ENCODE measurements around the gene CFAP251.

The CFAP251 gene

GRCh38 chr12:121953695-121954094 is 35.3 kb downstream of the CFAP251 start:
- Histone ChIP-seq H3K9ac (ENCODE audit: low read length) (no peak overlapping the region), H3K9me3 (ENCODE audit: control insufficient read depth, low read length) (no peaks in the 10 kb centered on the region), H3K4me1 (ENCODE audit: control insufficient read depth, insufficient read depth, low read length) (peaks cover 3% of the 10 kb centered on the region), H3K36me3 (ENCODE audit: control insufficient read depth, insufficient read depth, low read length) (no peaks in the 10 kb centered on the region), H3K4me3 (ENCODE audit: low read length) (no peak overlapping the region), H3K27me3 (ENCODE audit: control insufficient read depth, insufficient read depth, low read length) (no peaks in the 10 kb centered on the region)

GRCh38 chr12:121955258-121956237 is 37.2 kb downstream of the CFAP251 start:
- Histone ChIP-seq H3K27me3 (ENCODE audit: control insufficient read depth, insufficient read depth, low read length) (no peaks in the 10 kb centered on the region), H3K36me3 (ENCODE audit: control insufficient read depth, insufficient read depth, low read length) (no peaks in the 10 kb centered on the region), H3K9ac (ENCODE audit: low read length) (no peak overlapping the region), H3K9me3 (ENCODE audit: control insufficient read depth, low read length) (no peaks in the 10 kb centered on the region), H3K4me1 (ENCODE audit: control insufficient read depth, insufficient read depth, low read length) (peaks cover 3% of the 10 kb centered on the region), H3K4me3 (ENCODE audit: low read length) (no peak overlapping the region)

GRCh38 chr12:121957861-121958515 is 39.6 kb downstream of the CFAP251 start:
- Histone ChIP-seq H3K4me3 (ENCODE audit: low read length) (no peak overlapping the region), H3K4me1 (ENCODE audit: control insufficient read depth, insufficient read depth, low read length) (peaks cover 3% of the 10 kb centered on the region), H3K9ac (ENCODE audit: low read length) (no peak overlapping the region), H3K9me3 (ENCODE audit: control insufficient read depth, low read length) (no peaks in the 10 kb centered on the region), H3K36me3 (ENCODE audit: control insufficient read depth, insufficient read depth, low read length) (no peaks in the 10 kb centered on the region), H3K27me3 (ENCODE audit: control insufficient read depth, insufficient read depth, low read length) (no peaks in the 10 kb centered on the region)

GRCh38 chr12:121958541-121959240 is 40.3 kb downstream of the CFAP251 start:
- H3K4me1 ChIP-seq (ENCODE audit: control insufficient read depth, insufficient read depth, low read length), result peaks cover 3% of the 10 kb centered on the region
- H3K9ac ChIP-seq (ENCODE audit: low read length), result no peak overlapping the region
- H3K4me3 ChIP-seq (ENCODE audit: low read length), result no peak overlapping the region
- no peaks in the 10 kb centered on the region for H3K36me3 ChIP-seq (ENCODE audit: control insufficient read depth, insufficient read depth, low read length)
- no peaks in the 10 kb centered on the region for H3K27me3 ChIP-seq (ENCODE audit: control insufficient read depth, insufficient read depth, low read length)
- no peaks in the 10 kb centered on the region for H3K9me3 ChIP-seq (ENCODE audit: control insufficient read depth, low read length)

- no peaks in the 10 kb centered on the region for H3K27me3 ChIP-seq (ENCODE audit: control insufficient read depth, insufficient read depth, low read length)
- H3K4me1 ChIP-seq (ENCODE audit: control insufficient read depth, insufficient read depth, low read length), result no peaks in the 10 kb centered on the region
- no peak overlapping the region for H3K9ac ChIP-seq (ENCODE audit: low read length)
- no peaks in the 10 kb centered on the region for H3K36me3 ChIP-seq (ENCODE audit: control insufficient read depth, insufficient read depth, low read length)
- no peak overlapping the region for H3K4me3 ChIP-seq (ENCODE audit: low read length)
- no peaks in the 10 kb centered on the region for H3K9me3 ChIP-seq (ENCODE audit: control insufficient read depth, low read length)
Measured at GRCh38 chr12:121960541-121960940, 42.1 kb downstream of the CFAP251 start.

GRCh38 chr12:121961195-121961879 is 42.9 kb downstream of the CFAP251 start:
- H3K4me1 ChIP-seq (ENCODE audit: control insufficient read depth, insufficient read depth, low read length), result no peaks in the 10 kb centered on the region
- no peaks in the 10 kb centered on the region for H3K9me3 ChIP-seq (ENCODE audit: control insufficient read depth, low read length)
- H3K27me3 ChIP-seq (ENCODE audit: control insufficient read depth, insufficient read depth, low read length), result no peaks in the 10 kb centered on the region
- H3K4me3 ChIP-seq (ENCODE audit: low read length), result no peak overlapping the region
- no peak overlapping the region for H3K9ac ChIP-seq (ENCODE audit: low read length)
- H3K36me3 ChIP-seq (ENCODE audit: control insufficient read depth, insufficient read depth, low read length), result no peaks in the 10 kb centered on the region

GRCh38 chr12:121963341-121964018 is 45.1 kb downstream of the CFAP251 start:
- Histone ChIP-seq H3K4me3 (ENCODE audit: low read length) (no peak overlapping the region), H3K9ac (ENCODE audit: low read length) (no peak overlapping the region), H3K4me1 (ENCODE audit: control insufficient read depth, insufficient read depth, low read length) (no peaks in the 10 kb centered on the region), H3K27me3 (ENCODE audit: control insufficient read depth, insufficient read depth, low read length) (no peaks in the 10 kb centered on the region), H3K36me3 (ENCODE audit: control insufficient read depth, insufficient read depth, low read length) (no peaks in the 10 kb centered on the region), H3K9me3 (ENCODE audit: control insufficient read depth, low read length) (no peaks in the 10 kb centered on the region)

GRCh38 chr12:121964813-121965643 is 46.6 kb downstream of the CFAP251 start:
- Histone ChIP-seq H3K27me3 (ENCODE audit: control insufficient read depth, insufficient read depth, low read length) (no peaks in the 10 kb centered on the region), H3K4me3 (ENCODE audit: low read length) (no peak overlapping the region), H3K9ac (ENCODE audit: low read length) (no peak overlapping the region), H3K36me3 (ENCODE audit: control insufficient read depth, insufficient read depth, low read length) (no peaks in the 10 kb centered on the region), H3K4me1 (ENCODE audit: control insufficient read depth, insufficient read depth, low read length) (no peaks in the 10 kb centered on the region), H3K9me3 (ENCODE audit: control insufficient read depth, low read length) (no peaks in the 10 kb centered on the region)

- Histone ChIP-seq H3K9ac (ENCODE audit: low read length) (no peak overlapping the region), H3K4me3 (ENCODE audit: low read length) (no peak overlapping the region), H3K27me3 (ENCODE audit: control insufficient read depth, insufficient read depth, low read length) (no peaks in the 10 kb centered on the region), H3K9me3 (ENCODE audit: control insufficient read depth, low read length) (no peaks in the 10 kb centered on the region), H3K4me1 (ENCODE audit: control insufficient read depth, insufficient read depth, low read length) (no peaks in the 10 kb centered on the region), H3K36me3 (ENCODE audit: control insufficient read depth, insufficient read depth, low read length) (no peaks in the 10 kb centered on the region)
Measured at GRCh38 chr12:121966959-121967358, 48.6 kb downstream of the CFAP251 start.

- no peak overlapping the region for H3K9ac ChIP-seq (ENCODE audit: low read length)
- no peaks in the 10 kb centered on the region for H3K9me3 ChIP-seq (ENCODE audit: control insufficient read depth, low read length)
- no peaks in the 10 kb centered on the region for H3K36me3 ChIP-seq (ENCODE audit: control insufficient read depth, insufficient read depth, low read length)
- no peak overlapping the region for H3K4me3 ChIP-seq (ENCODE audit: low read length)
- H3K4me1 ChIP-seq (ENCODE audit: control insufficient read depth, insufficient read depth, low read length), result no peaks in the 10 kb centered on the region
- H3K27me3 ChIP-seq (ENCODE audit: control insufficient read depth, insufficient read depth, low read length), result no peaks in the 10 kb centered on the region
Measured at GRCh38 chr12:121968876-121969275, 50.5 kb downstream of the CFAP251 start.
